Measurements from ENCODE around the gene POLR3A. TPM values are rescaled to one million over a fixed set of nuclear protein-coding genes. Genes with fewer than 3 reads are reported as not detected.

The POLR3A gene
- total and polyA plus RNA-seq, 12 donors = 4.2 to 12.5 (median 10.2) TPM

DNA sequence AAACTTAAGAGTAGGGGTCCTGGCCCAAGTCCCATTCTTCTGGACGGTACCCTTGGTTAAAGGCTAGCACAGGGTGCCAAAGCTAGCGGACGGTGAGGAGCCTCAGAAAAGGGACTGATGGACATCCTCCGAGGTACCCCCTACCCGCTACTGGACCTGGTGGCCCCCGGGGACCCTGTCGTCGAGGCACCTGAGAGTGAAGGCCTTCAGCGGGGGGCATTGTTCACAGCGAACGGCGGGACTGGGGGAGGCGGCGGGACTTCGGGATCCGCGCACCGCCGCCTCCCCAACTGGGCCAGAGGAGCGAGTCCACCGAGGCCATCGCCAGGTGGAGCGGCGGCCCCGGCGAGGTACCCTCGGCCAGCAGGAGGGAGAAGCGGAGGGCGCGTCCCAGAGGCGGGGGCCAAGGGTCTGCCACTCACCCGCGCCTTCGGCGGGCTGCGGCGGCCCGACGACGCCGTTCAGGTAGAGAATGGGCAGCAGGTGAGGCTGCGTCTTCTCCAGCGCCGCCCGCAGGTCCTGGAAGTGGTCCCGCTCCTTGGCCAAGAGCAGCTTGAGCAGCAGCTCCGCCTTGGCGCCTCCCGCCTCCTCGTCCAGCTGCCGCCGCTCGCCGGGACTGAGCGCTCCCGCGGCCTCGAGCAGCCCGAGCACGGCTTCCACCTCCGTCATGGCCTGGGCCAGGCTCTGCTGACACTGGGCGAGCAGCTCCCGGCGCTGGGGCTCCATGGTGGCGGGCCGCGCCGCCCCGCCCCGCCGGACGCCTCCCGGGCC is 103.3 kb downstream of the POLR3A start:
- 1% methylated on average over 58 to 73 of the region's 73 CpGs for WGBS, 2 donors
- ATAC-seq = peak; percentile 30 to 64 (median 46)
- intact Hi-C loops (cut with DNase I) = loop anchor here in 4 of 10 donors (5.0 kb wide), 2 partner anchors 46 to 79 kb away; no protein-coding TSS in a partner anchor
- DNase-seq = peak; percentile 27 to 56
- peaks cover 0 to 48% (median 0%) of the 10 kb centered on the region in 7 donors for H3K27me3 ChIP-seq
- TF ChIP-seq, protein P1, sequence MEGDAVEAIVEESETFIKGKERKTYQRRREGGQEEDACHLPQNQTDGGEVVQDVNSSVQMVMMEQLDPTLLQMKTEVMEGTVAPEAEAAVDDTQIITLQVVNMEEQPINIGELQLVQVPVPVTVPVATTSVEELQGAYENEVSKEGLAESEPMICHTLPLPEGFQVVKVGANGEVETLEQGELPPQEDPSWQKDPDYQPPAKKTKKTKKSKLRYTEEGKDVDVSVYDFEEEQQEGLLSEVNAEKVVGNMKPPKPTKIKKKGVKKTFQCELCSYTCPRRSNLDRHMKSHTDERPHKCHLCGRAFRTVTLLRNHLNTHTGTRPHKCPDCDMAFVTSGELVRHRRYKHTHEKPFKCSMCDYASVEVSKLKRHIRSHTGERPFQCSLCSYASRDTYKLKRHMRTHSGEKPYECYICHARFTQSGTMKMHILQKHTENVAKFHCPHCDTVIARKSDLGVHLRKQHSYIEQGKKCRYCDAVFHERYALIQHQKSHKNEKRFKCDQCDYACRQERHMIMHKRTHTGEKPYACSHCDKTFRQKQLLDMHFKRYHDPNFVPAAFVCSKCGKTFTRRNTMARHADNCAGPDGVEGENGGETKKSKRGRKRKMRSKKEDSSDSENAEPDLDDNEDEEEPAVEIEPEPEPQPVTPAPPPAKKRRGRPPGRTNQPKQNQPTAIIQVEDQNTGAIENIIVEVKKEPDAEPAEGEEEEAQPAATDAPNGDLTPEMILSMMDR (IDR thresholded peaks at IDR 0.05) = no peak
- H3K4me1 ChIP-seq = peaks cover 10 to 34% (median 19%) of the 10 kb centered on the region in 9 donors
- H3K36me3 ChIP-seq = no peaks in the 10 kb centered on the region
- peaks cover 0 to 8% (median 0%) of the 10 kb centered on the region in 11 donors for H3K9me3 ChIP-seq
- peak overlapping the region; percentile 69 to 97 (median 74) for H3K4me3 ChIP-seq
- peak overlapping the region in 8 of 10 donors; percentile 47 to 79 (median 66) for H3K27ac ChIP-seq

DNA sequence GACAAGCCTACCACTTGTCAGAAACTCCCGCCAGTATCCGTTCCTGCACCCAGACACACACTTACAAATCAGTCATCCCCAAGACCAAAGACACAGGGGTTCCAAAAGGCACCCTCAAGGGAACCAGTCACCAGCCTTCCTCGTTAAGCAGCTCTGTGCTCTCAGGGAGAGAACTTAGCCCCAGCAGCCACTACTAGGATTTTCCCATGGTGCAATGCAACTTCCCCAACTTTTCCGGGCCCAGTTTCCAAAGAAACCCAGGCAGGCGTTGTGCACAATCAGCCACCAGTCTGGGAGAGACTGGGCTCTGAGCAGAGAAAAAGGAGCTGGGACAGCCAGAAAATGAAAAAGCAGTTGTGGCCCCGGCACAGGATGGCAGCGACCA is 103.9 kb downstream of the POLR3A start:
- intact Hi-C loops (cut with DNase I) = loop anchor here in 4 of 10 donors (5.0 kb wide), 2 partner anchors 47 to 78 kb away; no protein-coding TSS in a partner anchor
- H3K4me1 ChIP-seq = peaks cover 10 to 40% (median 19%) of the 10 kb centered on the region in 9 donors
- peak overlapping the region in 7 of 10 donors; percentile 47 to 79 (median 65) for H3K27ac ChIP-seq
- TF ChIP-seq, protein P1 (IDR thresholded peaks at IDR 0.05) = no peak
- peaks cover 0 to 48% (median 0%) of the 10 kb centered on the region in 7 donors for H3K27me3 ChIP-seq
- peak in 7 of 8 donors; percentile 9 to 64 (median 26) for ATAC-seq
- peak in 1 of 2 donors; percentile 31 for DNase-seq
- H3K4me3 ChIP-seq = peak overlapping the region; percentile 69 to 97 (median 74)
- WGBS, 2 donors = 20 to 23% methylated on average over 7 of the region's 7 CpGs
- H3K36me3 ChIP-seq = no peaks in the 10 kb centered on the region
- peaks cover 0 to 8% (median 0%) of the 10 kb centered on the region in 11 donors for H3K9me3 ChIP-seq

DNA sequence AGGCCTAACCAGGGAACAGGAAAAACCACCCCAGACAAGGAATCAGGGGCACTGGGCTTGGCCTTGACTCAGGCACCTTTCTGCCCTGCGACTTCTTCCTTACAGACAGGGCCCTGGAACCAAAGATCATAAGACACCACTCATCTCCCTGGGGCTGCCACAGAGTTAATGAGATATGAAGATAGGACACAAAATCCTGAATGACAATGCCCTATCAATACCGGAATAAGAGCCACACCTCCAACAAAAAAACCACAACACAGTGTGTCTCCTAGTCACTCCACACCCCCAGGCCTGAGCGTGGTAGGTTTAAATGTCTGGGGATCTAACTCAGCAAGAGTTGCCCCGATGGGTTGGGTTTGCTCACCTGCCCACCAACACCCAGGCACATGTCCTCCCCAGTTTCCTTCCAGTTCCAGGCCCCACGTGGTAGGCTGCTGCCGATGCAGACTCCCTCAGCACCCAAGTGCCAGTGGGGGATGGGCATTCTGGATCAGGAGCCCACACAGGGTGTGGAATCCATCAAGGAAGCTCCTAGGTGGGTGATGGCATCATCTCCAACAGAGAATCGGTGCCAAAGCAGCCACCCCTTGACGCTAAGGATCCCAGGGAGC is 106.6 kb downstream of the POLR3A start:
- Histone ChIP-seq H3K27me3 (peaks cover 0 to 28% (median 0%) of the 10 kb centered on the region in 7 donors), H3K36me3 (peaks cover 0 to 3% (median 0%) of the 10 kb centered on the region in 9 donors), H3K4me3 (no peak overlapping the region), H3K27ac (no peak overlapping the region), H3K4me1 (peaks cover 10 to 53% (median 21%) of the 10 kb centered on the region in 9 donors), H3K9me3 (no peaks in the 10 kb centered on the region)
- DNase-seq = no peak
- no peak for ATAC-seq
- TF ChIP-seq, protein P1 (IDR thresholded peaks at IDR 0.05) = no peak
- intact Hi-C loops (cut with DNase I) = no loop called here
- WGBS, 2 donors = 83 to 88% methylated on average over 8 of the region's 8 CpGs

DNA sequence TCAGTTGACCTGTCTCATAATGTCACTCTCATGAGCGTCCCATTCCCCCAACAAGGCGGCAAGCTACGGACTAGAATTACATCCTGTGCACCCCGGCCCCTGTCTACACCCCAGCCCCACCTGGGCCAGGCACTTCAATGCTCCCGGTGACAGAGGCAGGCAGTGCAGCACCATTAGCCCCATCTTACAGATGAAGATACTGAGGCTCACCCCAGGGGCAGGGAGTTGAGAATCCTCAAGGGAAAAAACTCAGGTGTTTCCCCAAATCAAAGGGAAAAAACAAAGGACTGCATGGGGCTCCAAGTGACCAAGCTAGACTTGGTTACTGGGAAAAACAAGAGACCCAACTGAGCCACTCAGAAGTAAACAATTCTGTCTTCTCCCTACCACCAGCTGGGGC is 107.3 kb downstream of the POLR3A start:
- WGBS, 2 donors = 94 to 96% methylated on average over 5 of the region's 5 CpGs
- Histone ChIP-seq H3K9me3 (no peaks in the 10 kb centered on the region), H3K27ac (no peak overlapping the region), H3K4me1 (peaks cover 10 to 47% (median 19%) of the 10 kb centered on the region in 9 donors), H3K27me3 (peaks cover 0 to 22% (median 0%) of the 10 kb centered on the region in 7 donors), H3K36me3 (peaks cover 0 to 3% (median 0%) of the 10 kb centered on the region in 9 donors), H3K4me3 (no peak overlapping the region)
- DNase-seq (no peak), ATAC-seq (no peak)
- intact Hi-C loops (cut with DNase I) = no loop called here
- TF ChIP-seq, protein P1 (IDR thresholded peaks at IDR 0.05) = no peak
